Measurements from ENCODE around the gene IQSEC1. TPM values are rescaled to one million over a fixed set of nuclear protein-coding genes. Genes with fewer than 3 reads are reported as not detected.

Gene IQSEC1
- total and polyA plus RNA-seq, 2 donors (not counting 1 experiment from before 2014, with no cell fraction given), result 4.3 to 18.2 TPM

DNA sequence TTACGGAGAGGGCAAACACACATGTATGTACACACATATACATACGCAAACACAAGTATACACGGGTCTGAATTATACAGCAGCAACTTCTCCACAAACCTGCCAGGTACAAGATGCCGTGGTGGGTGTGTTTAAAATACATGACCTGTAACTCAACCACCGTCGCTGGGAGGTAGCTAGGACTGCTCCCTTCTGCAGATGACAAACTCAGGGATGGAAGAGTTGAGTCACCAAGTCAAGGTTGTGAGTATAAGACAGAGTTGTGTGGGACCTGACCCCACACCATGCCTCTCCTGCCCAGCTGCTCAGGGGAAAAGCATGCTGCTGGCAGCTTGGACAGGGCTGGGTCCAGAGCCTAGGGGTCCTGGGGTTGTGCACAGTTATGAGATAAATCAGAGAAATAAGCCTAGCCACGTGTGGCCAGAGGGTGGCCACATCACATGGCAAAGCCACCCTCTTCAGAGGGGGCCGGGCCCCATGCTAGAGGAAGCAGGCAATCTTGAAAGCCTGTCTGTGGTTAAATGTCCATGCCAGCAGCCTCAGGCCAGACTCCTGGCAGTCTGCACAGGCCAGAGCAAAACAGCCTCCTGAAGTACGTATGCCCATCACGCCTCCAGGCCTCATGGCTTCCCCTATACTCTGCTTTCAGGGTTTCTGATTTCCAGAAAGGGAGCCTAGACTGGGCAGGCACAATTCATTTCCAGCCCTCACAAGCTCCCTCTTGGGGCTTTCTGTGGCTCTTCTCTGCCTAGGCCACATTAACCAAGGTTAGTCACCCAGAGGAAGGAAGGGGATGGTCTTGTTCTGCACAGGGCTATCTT, 124.1 kb downstream of the IQSEC1 start:
- no peak overlapping the region for H3K9ac ChIP-seq (ENCODE audit: insufficient read depth, low read length)
- no peaks in the 10 kb centered on the region for H3K36me3 ChIP-seq (ENCODE audit: control insufficient read depth, insufficient read depth, low read length)
- DNase-seq (ENCODE audit: low read depth in 2 of 2), result peak; percentile 9 to 80
- no peak overlapping the region for H3K27ac ChIP-seq (ENCODE audit: insufficient read depth, low read length)
- TF ChIP-seq EZH2 (IDR thresholded peaks at IDR 0.05; ENCODE audit: low read length, missing control alignments), result no peak
- TF ChIP-seq, protein P1, sequence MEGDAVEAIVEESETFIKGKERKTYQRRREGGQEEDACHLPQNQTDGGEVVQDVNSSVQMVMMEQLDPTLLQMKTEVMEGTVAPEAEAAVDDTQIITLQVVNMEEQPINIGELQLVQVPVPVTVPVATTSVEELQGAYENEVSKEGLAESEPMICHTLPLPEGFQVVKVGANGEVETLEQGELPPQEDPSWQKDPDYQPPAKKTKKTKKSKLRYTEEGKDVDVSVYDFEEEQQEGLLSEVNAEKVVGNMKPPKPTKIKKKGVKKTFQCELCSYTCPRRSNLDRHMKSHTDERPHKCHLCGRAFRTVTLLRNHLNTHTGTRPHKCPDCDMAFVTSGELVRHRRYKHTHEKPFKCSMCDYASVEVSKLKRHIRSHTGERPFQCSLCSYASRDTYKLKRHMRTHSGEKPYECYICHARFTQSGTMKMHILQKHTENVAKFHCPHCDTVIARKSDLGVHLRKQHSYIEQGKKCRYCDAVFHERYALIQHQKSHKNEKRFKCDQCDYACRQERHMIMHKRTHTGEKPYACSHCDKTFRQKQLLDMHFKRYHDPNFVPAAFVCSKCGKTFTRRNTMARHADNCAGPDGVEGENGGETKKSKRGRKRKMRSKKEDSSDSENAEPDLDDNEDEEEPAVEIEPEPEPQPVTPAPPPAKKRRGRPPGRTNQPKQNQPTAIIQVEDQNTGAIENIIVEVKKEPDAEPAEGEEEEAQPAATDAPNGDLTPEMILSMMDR (conservative IDR thresholded peaks at IDR 0.05 in 1 of 2, IDR thresholded peaks at IDR 0.05 in 1 of 2; ENCODE audit: low read depth in 1 of 2, low read length in 2 of 2), result peak in 1 of 2 donors; percentile 3
- no peaks in the 10 kb centered on the region for H3K27me3 ChIP-seq (ENCODE audit: control insufficient read depth, insufficient read depth, low read length)
- H3K9me3 ChIP-seq (ENCODE audit: control insufficient read depth, insufficient read depth, low read depth, low read length), result no peaks in the 10 kb centered on the region
- H3K79me2 ChIP-seq (ENCODE audit: control insufficient read depth, insufficient read depth, low read length), result no peaks in the 10 kb centered on the region
- H3K4me1 ChIP-seq (ENCODE audit: control insufficient read depth, extremely low read depth, insufficient read depth, low read length), result peaks cover 9% of the 10 kb centered on the region
- no peak overlapping the region for H3K4me2 ChIP-seq (ENCODE audit: extremely low read depth, insufficient read depth, low read length)
- no peak overlapping the region for H2AFZ ChIP-seq (ENCODE audit: low read length)
- no peaks in the 10 kb centered on the region for H4K20me1 ChIP-seq (ENCODE audit: control insufficient read depth, extremely low read depth, insufficient read depth, low read length)
- no peak overlapping the region for H3K4me3 ChIP-seq (replicated peaks in 1 of 4; ENCODE audit: control extremely low read depth in 1 of 4, insufficient read depth in 1 of 4, low read depth in 3 of 4, low read length in 4 of 4)

GRCh38 chr3:12948371-12948770, 124.9 kb downstream of the IQSEC1 start:
- Histone ChIP-seq H3K4me1 (ENCODE audit: control insufficient read depth, extremely low read depth, insufficient read depth, low read length) (peaks cover 9% of the 10 kb centered on the region), H3K36me3 (ENCODE audit: control insufficient read depth, insufficient read depth, low read length) (no peaks in the 10 kb centered on the region), H3K9ac (ENCODE audit: insufficient read depth, low read length) (no peak overlapping the region), H2AFZ (ENCODE audit: low read length) (no peak overlapping the region), H3K27me3 (ENCODE audit: control insufficient read depth, insufficient read depth, low read length) (no peaks in the 10 kb centered on the region), H3K79me2 (ENCODE audit: control insufficient read depth, insufficient read depth, low read length) (no peaks in the 10 kb centered on the region), H3K9me3 (ENCODE audit: control insufficient read depth, insufficient read depth, low read depth, low read length) (no peaks in the 10 kb centered on the region), H3K4me2 (ENCODE audit: extremely low read depth, insufficient read depth, low read length) (no peak overlapping the region), H3K27ac (ENCODE audit: insufficient read depth, low read length) (no peak overlapping the region), H3K4me3 (replicated peaks in 1 of 4; ENCODE audit: control extremely low read depth in 1 of 4, insufficient read depth in 1 of 4, low read depth in 3 of 4, low read length in 4 of 4) (no peak overlapping the region), H4K20me1 (ENCODE audit: control insufficient read depth, extremely low read depth, insufficient read depth, low read length) (no peaks in the 10 kb centered on the region)
- DNase-seq (ENCODE audit: low read depth in 2 of 2), result peak in 1 of 2 donors; percentile 75
- TF ChIP-seq, protein P1 (conservative IDR thresholded peaks at IDR 0.05 in 1 of 2, IDR thresholded peaks at IDR 0.05 in 1 of 2; ENCODE audit: low read depth in 1 of 2, low read length in 2 of 2), result no peak
- TF ChIP-seq EZH2 (IDR thresholded peaks at IDR 0.05; ENCODE audit: low read length, missing control alignments), result no peak

DNA sequence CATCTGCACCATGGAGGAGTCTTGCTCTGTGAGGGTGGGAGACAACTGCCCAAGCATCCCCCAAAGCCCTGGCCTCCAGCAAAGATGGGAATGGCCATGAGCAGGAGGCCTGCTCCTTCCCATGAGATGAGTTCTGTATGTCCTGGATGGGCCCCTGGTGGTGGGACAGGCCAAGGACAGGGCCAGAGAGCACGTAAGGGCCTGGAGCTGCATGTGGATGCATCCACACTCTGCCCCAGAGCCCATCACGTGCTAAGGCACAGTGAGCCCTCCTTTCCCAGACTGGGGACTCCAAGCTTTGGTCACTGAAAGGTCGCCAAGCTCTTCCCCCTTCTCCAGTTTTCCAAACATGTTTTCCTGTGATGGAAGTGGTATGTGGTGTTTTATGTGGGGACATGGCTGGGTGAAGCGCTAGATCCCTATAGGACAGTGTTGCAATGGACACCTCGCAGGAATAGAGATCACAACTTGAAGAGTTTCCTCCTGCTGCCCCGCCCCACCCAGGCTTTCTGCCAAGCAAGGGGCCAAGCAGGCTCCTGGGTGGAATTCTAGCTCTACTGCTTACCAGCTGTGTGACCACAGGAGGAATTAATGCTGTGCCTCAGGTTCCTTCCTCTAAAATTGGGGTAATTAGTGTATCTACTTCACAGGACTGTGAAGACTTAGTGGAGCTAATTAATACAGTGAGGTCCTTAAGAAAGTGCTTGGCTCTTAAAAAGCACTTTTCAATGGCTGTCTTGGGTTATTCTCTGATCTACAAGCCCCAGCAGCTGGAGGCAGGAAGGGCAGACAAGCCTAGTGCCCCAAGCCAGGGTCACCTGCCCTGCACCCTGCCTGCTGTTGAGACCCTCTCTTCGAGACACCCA, 125.5 kb downstream of the IQSEC1 start:
- Histone ChIP-seq H3K36me3 (ENCODE audit: control insufficient read depth, insufficient read depth, low read length) (no peaks in the 10 kb centered on the region), H3K4me1 (ENCODE audit: control insufficient read depth, extremely low read depth, insufficient read depth, low read length) (peaks cover 9% of the 10 kb centered on the region), H4K20me1 (ENCODE audit: control insufficient read depth, extremely low read depth, insufficient read depth, low read length) (no peaks in the 10 kb centered on the region), H3K9ac (ENCODE audit: insufficient read depth, low read length) (no peak overlapping the region), H3K4me2 (ENCODE audit: extremely low read depth, insufficient read depth, low read length) (peak overlapping the region; percentile 15), H3K9me3 (ENCODE audit: control insufficient read depth, insufficient read depth, low read depth, low read length) (no peaks in the 10 kb centered on the region), H3K4me3 (replicated peaks in 1 of 4; ENCODE audit: control extremely low read depth in 1 of 4, insufficient read depth in 1 of 4, low read depth in 3 of 4, low read length in 4 of 4) (no peak overlapping the region), H3K27ac (ENCODE audit: insufficient read depth, low read length) (no peak overlapping the region), H2AFZ (ENCODE audit: low read length) (no peak overlapping the region), H3K27me3 (ENCODE audit: control insufficient read depth, insufficient read depth, low read length) (no peaks in the 10 kb centered on the region), H3K79me2 (ENCODE audit: control insufficient read depth, insufficient read depth, low read length) (no peaks in the 10 kb centered on the region)
- TF ChIP-seq EZH2 (IDR thresholded peaks at IDR 0.05; ENCODE audit: low read length, missing control alignments), result no peak
- TF ChIP-seq, protein P1 (conservative IDR thresholded peaks at IDR 0.05 in 1 of 2, IDR thresholded peaks at IDR 0.05 in 1 of 2; ENCODE audit: low read depth in 1 of 2, low read length in 2 of 2), result peak in 1 of 2 donors; percentile 25
- peak; percentile 75 to 78 for DNase-seq (ENCODE audit: low read depth in 2 of 2)
